ENCODE measurements around the gene LRBA.

LRBA gene

DNA sequence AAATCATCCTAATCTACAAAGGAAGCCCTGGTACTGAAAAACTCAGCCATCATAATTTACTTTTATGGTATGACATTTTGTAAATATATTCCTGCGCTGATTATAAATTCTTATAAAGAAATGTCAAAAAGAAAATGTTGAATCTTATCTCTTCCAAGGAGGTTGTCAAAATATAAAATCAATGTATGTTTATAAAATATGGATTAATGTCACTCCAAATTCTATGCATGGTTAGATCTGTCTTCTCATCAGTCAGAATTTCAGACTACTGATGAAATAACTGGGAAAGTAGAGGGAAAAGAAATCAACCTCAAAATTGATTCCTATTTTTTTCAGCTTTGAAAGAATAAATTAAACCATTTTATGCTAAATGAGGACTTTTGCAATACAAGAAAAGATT is 553.1 kb downstream of the LRBA start:
- Histone ChIP-seq H3K9ac (ENCODE audit: low read depth in 1 of 2, low read length in 2 of 2) (no peak overlapping the region), H3K4me3 (ENCODE audit: low read depth in 1 of 2, low read length in 2 of 2) (no peak overlapping the region), H3K9me3 (ENCODE audit: control insufficient read depth in 1 of 2, low read length in 2 of 2) (no peaks in the 10 kb centered on the region), H3K27ac (ENCODE audit: low read depth, low read length) (no peak overlapping the region), H3K27me3 (ENCODE audit: control insufficient read depth in 1 of 2, insufficient read depth in 2 of 2, low read length in 2 of 2) (no peaks in the 10 kb centered on the region), H3K4me1 (ENCODE audit: control insufficient read depth in 1 of 2, insufficient read depth in 2 of 2, low read length in 2 of 2) (no peaks in the 10 kb centered on the region), H3K36me3 (ENCODE audit: control insufficient read depth in 1 of 2, insufficient read depth in 2 of 2, low read length in 2 of 2) (peaks cover 0 to 7% of the 10 kb centered on the region in 2 donors)

DNA sequence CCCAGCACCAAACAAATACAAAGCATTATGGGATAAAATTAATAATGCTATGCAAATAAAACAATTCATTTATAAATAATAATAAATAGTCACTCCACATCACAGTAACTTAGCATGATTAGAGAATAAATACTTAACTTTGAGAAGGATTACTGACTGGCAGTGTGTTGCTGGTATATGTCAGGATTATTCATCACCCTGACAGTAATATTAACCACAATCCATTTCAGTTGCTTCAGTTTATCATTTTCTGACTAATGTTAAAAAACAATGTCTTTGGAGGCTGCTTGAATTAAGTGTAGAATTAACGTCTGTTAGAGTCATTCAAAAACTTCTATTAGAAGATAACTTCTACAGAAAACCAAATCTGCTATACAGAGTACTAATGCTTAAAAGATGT is 557.3 kb downstream of the LRBA start:
- Histone ChIP-seq H3K27me3 (ENCODE audit: control insufficient read depth in 1 of 2, insufficient read depth in 2 of 2, low read length in 2 of 2) (no peaks in the 10 kb centered on the region), H3K36me3 (ENCODE audit: control insufficient read depth in 1 of 2, insufficient read depth in 2 of 2, low read length in 2 of 2) (no peaks in the 10 kb centered on the region), H3K9me3 (ENCODE audit: control insufficient read depth in 1 of 2, low read length in 2 of 2) (no peaks in the 10 kb centered on the region), H3K4me3 (ENCODE audit: low read depth in 1 of 2, low read length in 2 of 2) (no peak overlapping the region), H3K9ac (ENCODE audit: low read depth in 1 of 2, low read length in 2 of 2) (no peak overlapping the region), H3K27ac (ENCODE audit: low read depth, low read length) (no peak overlapping the region), H3K4me1 (ENCODE audit: control insufficient read depth in 1 of 2, insufficient read depth in 2 of 2, low read length in 2 of 2) (no peaks in the 10 kb centered on the region)

DNA sequence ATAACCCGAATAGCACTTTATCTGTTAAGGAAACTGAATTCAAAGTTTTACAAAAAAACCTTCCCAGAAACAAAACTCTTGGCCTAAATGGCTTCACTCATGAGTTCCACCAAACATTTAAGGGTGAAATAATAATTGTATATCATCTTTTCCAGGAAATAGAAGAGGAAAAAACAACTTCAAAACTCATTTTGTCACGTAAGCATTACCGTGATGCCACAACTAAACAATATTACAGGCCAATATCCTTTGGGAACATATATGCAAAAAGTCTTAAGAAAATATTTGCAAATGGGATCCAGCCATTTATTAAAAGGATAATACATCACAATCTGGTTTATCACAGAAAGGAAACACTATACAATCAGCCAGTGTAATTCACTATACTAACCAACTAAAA is 563.2 kb downstream of the LRBA start:
- no peak overlapping the region for H3K4me3 ChIP-seq (ENCODE audit: low read depth in 1 of 2, low read length in 2 of 2)
- H3K27me3 ChIP-seq (ENCODE audit: control insufficient read depth in 1 of 2, insufficient read depth in 2 of 2, low read length in 2 of 2), result no peaks in the 10 kb centered on the region
- no peak overlapping the region for H3K27ac ChIP-seq (ENCODE audit: low read depth, low read length)
- no peak overlapping the region for H3K9ac ChIP-seq (ENCODE audit: low read depth in 1 of 2, low read length in 2 of 2)
- no peaks in the 10 kb centered on the region for H3K4me1 ChIP-seq (ENCODE audit: control insufficient read depth in 1 of 2, insufficient read depth in 2 of 2, low read length in 2 of 2)
- no peaks in the 10 kb centered on the region for H3K9me3 ChIP-seq (ENCODE audit: control insufficient read depth in 1 of 2, low read length in 2 of 2)
- H3K36me3 ChIP-seq (ENCODE audit: control insufficient read depth in 1 of 2, insufficient read depth in 2 of 2, low read length in 2 of 2), result no peaks in the 10 kb centered on the region

DNA sequence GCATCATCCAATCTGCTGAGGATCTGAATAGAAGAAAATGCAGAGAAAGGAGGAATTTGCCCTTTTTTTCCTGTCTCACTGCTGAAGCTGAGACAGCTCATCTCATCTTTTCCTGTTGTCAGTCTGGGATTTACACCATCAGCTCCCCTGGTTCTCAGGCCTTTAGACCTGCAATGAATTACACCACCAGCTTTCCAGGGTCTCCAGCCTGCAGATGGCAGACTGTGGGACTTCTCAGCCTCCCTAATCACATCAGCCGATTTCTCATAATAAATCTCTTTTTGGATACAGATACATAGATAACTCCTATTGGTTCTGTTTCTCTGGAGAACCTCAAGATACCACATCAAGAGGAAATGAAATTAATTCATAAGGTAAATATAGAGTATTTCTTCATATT is 567.7 kb downstream of the LRBA start:
- Histone ChIP-seq H3K27ac (ENCODE audit: low read depth, low read length) (no peak overlapping the region), H3K9me3 (ENCODE audit: control insufficient read depth in 1 of 2, low read length in 2 of 2) (no peaks in the 10 kb centered on the region), H3K4me3 (ENCODE audit: low read depth in 1 of 2, low read length in 2 of 2) (no peak overlapping the region), H3K9ac (ENCODE audit: low read depth in 1 of 2, low read length in 2 of 2) (no peak overlapping the region), H3K27me3 (ENCODE audit: control insufficient read depth in 1 of 2, insufficient read depth in 2 of 2, low read length in 2 of 2) (no peaks in the 10 kb centered on the region), H3K4me1 (ENCODE audit: control insufficient read depth in 1 of 2, insufficient read depth in 2 of 2, low read length in 2 of 2) (no peaks in the 10 kb centered on the region), H3K36me3 (ENCODE audit: control insufficient read depth in 1 of 2, insufficient read depth in 2 of 2, low read length in 2 of 2) (no peaks in the 10 kb centered on the region)

DNA sequence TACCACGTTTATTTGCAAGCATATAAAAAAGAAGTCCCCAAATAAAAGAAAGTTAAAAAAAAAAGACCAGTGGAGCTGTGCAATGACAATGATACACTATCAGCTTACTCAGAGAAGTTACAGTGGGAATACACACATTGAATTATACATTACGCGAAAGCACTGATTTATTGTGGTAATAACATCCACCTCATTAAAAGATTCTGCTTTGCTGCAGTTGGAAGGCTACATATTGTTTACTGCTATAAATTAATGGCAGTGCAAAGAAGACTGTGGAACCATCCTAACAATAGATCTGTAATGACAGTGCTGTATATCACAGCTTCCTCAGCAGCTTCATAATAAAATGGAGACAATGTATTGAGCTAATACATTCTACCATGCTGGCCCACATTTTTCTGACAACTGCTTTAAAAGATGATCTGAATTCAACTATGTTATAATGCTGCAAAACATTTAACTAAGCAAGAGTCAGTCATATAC is 575.6 kb downstream of the LRBA start:
- Histone ChIP-seq H3K9ac (ENCODE audit: low read depth in 1 of 2, low read length in 2 of 2) (no peak overlapping the region), H3K27me3 (ENCODE audit: control insufficient read depth in 1 of 2, insufficient read depth in 2 of 2, low read length in 2 of 2) (no peaks in the 10 kb centered on the region), H3K4me3 (ENCODE audit: low read depth in 1 of 2, low read length in 2 of 2) (no peak overlapping the region), H3K27ac (ENCODE audit: low read depth, low read length) (no peak overlapping the region), H3K36me3 (ENCODE audit: control insufficient read depth in 1 of 2, insufficient read depth in 2 of 2, low read length in 2 of 2) (peaks cover 0 to 5% of the 10 kb centered on the region in 2 donors), H3K4me1 (ENCODE audit: control insufficient read depth in 1 of 2, insufficient read depth in 2 of 2, low read length in 2 of 2) (no peaks in the 10 kb centered on the region), H3K9me3 (ENCODE audit: control insufficient read depth in 1 of 2, low read length in 2 of 2) (no peaks in the 10 kb centered on the region)

DNA sequence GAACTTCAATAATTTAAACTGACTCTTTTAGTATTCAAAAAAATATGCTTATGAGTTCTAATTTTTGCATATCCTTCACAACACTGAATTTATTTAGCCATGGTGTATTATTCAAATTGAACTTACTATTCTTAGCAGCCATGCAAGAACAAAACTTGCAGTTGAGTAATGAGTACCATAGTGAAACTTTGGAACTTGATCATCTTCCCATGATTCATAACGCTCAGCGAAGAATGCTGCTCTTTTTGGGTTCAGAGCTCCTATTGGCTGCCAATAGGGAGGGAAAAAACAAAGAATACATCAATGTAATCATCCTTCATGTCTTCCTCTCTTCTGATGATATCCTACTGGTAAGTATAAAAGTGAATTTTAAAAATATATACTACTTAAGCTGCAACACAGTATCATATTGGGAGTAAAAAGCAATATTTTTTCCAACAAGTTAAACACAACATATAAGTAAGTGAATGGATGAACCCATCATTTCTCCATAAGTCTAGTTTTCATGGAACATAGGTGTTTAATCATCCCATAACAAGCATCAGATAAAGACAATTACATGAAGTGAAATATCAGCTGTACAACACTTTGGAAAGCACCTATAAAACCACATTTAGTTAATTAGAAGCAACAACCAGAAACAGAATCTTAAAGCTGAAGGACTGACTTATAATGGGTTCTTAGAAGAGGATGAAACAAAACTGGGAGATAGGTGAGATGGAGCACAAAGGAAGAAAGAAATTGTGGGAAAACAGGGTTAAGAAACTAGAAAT is 578.3 kb downstream of the LRBA start:
- H3K27me3 ChIP-seq (ENCODE audit: control insufficient read depth in 1 of 2, insufficient read depth in 2 of 2, low read length in 2 of 2), result no peaks in the 10 kb centered on the region
- H3K27ac ChIP-seq (ENCODE audit: low read depth, low read length), result no peak overlapping the region
- no peaks in the 10 kb centered on the region for H3K4me1 ChIP-seq (ENCODE audit: control insufficient read depth in 1 of 2, insufficient read depth in 2 of 2, low read length in 2 of 2)
- H3K4me3 ChIP-seq (ENCODE audit: low read depth in 1 of 2, low read length in 2 of 2), result no peak overlapping the region
- no peaks in the 10 kb centered on the region for H3K9me3 ChIP-seq (ENCODE audit: control insufficient read depth in 1 of 2, low read length in 2 of 2)
- no peak overlapping the region for H3K9ac ChIP-seq (ENCODE audit: low read depth in 1 of 2, low read length in 2 of 2)
- peaks cover 0 to 5% of the 10 kb centered on the region in 2 donors for H3K36me3 ChIP-seq (ENCODE audit: control insufficient read depth in 1 of 2, insufficient read depth in 2 of 2, low read length in 2 of 2)

DNA sequence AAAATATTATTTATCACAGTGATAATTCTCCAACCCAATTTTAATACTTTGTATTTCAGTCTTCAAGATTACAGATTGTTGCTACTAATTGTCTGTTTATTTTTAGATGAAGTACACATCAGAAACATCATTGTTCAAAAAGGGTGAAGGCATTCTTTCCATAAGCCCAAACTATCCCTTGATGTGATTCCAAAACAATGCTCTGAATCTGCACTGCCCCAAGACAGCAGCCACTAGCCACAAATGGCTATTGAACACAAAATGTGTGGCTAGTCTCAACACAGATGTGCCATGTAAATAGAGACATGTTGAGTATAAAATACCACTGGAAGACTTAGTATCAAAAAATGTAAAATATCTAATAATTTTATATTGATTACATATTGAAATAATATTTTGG is 583.9 kb downstream of the LRBA start:
- no peak overlapping the region for H3K27ac ChIP-seq (ENCODE audit: low read depth, low read length)
- H3K9me3 ChIP-seq (ENCODE audit: control insufficient read depth in 1 of 2, low read length in 2 of 2), result no peaks in the 10 kb centered on the region
- no peaks in the 10 kb centered on the region for H3K4me1 ChIP-seq (ENCODE audit: control insufficient read depth in 1 of 2, insufficient read depth in 2 of 2, low read length in 2 of 2)
- peaks cover 0 to 11% of the 10 kb centered on the region in 2 donors for H3K36me3 ChIP-seq (ENCODE audit: control insufficient read depth in 1 of 2, insufficient read depth in 2 of 2, low read length in 2 of 2)
- no peak overlapping the region for H3K4me3 ChIP-seq (ENCODE audit: low read depth in 1 of 2, low read length in 2 of 2)
- no peak overlapping the region for H3K9ac ChIP-seq (ENCODE audit: low read depth in 1 of 2, low read length in 2 of 2)
- H3K27me3 ChIP-seq (ENCODE audit: control insufficient read depth in 1 of 2, insufficient read depth in 2 of 2, low read length in 2 of 2), result no peaks in the 10 kb centered on the region

DNA sequence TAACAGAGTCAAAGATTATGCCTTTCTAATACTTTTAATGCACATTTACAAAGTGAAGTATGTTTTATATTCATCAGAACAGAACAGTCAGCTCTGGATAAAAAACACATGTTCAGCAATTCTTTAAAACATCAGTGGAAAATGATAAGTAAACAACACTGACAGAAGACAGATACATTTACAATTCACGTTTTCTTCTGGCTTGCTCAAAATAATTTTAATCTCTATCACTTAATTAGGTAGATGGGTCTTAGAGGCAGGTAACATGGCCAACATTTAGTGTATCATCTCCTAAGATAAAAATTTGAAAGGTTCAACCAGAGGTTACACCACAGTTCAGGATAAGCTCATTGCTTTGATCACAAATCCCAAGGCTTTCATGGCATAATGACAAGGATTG is 589.9 kb downstream of the LRBA start:
- Histone ChIP-seq H3K9ac (ENCODE audit: low read depth in 1 of 2, low read length in 2 of 2) (no peak overlapping the region), H3K4me3 (ENCODE audit: low read depth in 1 of 2, low read length in 2 of 2) (no peak overlapping the region), H3K9me3 (ENCODE audit: control insufficient read depth in 1 of 2, low read length in 2 of 2) (no peaks in the 10 kb centered on the region), H3K36me3 (ENCODE audit: control insufficient read depth in 1 of 2, insufficient read depth in 2 of 2, low read length in 2 of 2) (peaks cover 6 to 8% of the 10 kb centered on the region in 2 donors), H3K27ac (ENCODE audit: low read depth, low read length) (no peak overlapping the region), H3K4me1 (ENCODE audit: control insufficient read depth in 1 of 2, insufficient read depth in 2 of 2, low read length in 2 of 2) (no peaks in the 10 kb centered on the region), H3K27me3 (ENCODE audit: control insufficient read depth in 1 of 2, insufficient read depth in 2 of 2, low read length in 2 of 2) (no peaks in the 10 kb centered on the region)

DNA sequence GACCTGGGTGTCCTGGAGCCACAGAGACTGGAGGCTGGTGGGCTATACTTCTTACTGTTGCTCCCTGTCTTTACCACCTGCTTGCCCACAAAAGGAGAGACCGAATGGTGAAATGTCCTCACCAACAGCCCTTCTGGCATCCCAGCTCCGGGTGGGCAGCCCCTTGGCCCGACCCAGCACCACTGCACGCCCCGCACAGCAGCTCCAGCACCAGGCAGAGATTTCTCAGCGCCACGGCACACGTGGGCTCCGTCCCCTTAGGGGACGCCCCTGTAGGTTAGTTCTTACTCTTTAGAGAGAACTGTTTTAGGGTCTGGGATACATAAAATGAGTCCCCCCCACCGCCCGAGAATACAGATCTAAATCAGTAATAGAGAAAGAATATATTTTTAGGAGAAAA is 591.6 kb downstream of the LRBA start:
- Histone ChIP-seq H3K27me3 (ENCODE audit: control insufficient read depth in 1 of 2, insufficient read depth in 2 of 2, low read length in 2 of 2) (no peaks in the 10 kb centered on the region), H3K27ac (ENCODE audit: low read depth, low read length) (no peak overlapping the region), H3K36me3 (ENCODE audit: control insufficient read depth in 1 of 2, insufficient read depth in 2 of 2, low read length in 2 of 2) (peaks cover 3 to 8% of the 10 kb centered on the region in 2 donors), H3K4me3 (ENCODE audit: low read depth in 1 of 2, low read length in 2 of 2) (no peak overlapping the region), H3K4me1 (ENCODE audit: control insufficient read depth in 1 of 2, insufficient read depth in 2 of 2, low read length in 2 of 2) (no peaks in the 10 kb centered on the region), H3K9me3 (ENCODE audit: control insufficient read depth in 1 of 2, low read length in 2 of 2) (no peaks in the 10 kb centered on the region), H3K9ac (ENCODE audit: low read depth in 1 of 2, low read length in 2 of 2) (no peak overlapping the region)

DNA sequence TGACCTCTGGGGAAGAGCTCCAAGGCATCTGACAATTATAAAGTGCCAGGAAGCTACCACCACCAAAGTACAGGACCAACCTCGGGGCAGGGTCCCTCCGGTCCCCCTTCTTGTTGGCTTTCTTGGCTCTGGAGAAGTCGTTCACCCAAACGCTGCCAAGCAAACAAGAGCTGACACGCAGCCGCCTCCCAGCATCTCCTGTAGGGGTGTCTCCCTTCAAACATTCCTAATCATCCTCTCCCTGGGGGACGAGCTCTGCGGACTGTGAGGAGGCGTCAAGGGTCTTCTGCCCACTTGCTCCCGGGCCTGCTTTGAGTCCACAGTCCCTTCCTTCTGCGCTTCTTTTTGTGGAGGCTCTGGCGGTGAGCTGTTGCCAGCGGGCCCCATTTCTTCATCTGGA is 592.0 kb downstream of the LRBA start:
- Histone ChIP-seq H3K36me3 (ENCODE audit: control insufficient read depth in 1 of 2, insufficient read depth in 2 of 2, low read length in 2 of 2) (peaks cover 3 to 8% of the 10 kb centered on the region in 2 donors), H3K4me1 (ENCODE audit: control insufficient read depth in 1 of 2, insufficient read depth in 2 of 2, low read length in 2 of 2) (no peaks in the 10 kb centered on the region), H3K27ac (ENCODE audit: low read depth, low read length) (no peak overlapping the region), H3K4me3 (ENCODE audit: low read depth in 1 of 2, low read length in 2 of 2) (no peak overlapping the region), H3K9ac (ENCODE audit: low read depth in 1 of 2, low read length in 2 of 2) (no peak overlapping the region), H3K27me3 (ENCODE audit: control insufficient read depth in 1 of 2, insufficient read depth in 2 of 2, low read length in 2 of 2) (no peaks in the 10 kb centered on the region), H3K9me3 (ENCODE audit: control insufficient read depth in 1 of 2, low read length in 2 of 2) (no peaks in the 10 kb centered on the region)

All from duodenal mucosa (tissue), 2 donors.